Mucosa of descending colon (tissue), 3 donors: ENCODE data around the gene TRAK1. TPM values are rescaled to one million over a fixed set of nuclear protein-coding genes. Genes with fewer than 3 reads are reported as not detected.

Experiments used
- ATAC-seq: fragments of 200-7000 bp; cut with Tn5 transposase; one replicate; pipeline ENCODE4 v1.9.1; 2020; ENCODE audit warnings: mild to moderate bottlenecking, moderate library complexity
- DNase-seq, 3 donors: peaks; one replicate each; pipeline ENCODE4 v3.0.0-alpha.2; 2020
- H3K36me3 ChIP-seq: fragments of 200-600 bp; one replicate; pipeline ENCODE4 v1.8.0; 2021; ENCODE audit warnings: low read depth, mild to moderate bottlenecking
- H3K4me1 ChIP-seq: fragments of 200-600 bp; one replicate; pipeline ENCODE4 v1.8.0; 2021; ENCODE audit warnings: low read depth, mild to moderate bottlenecking
- H3K4me3 ChIP-seq: fragments of 200-600 bp; one replicate; pipeline ENCODE4 v1.8.0; 2021; ENCODE audit warnings: mild to moderate bottlenecking
- H3K9me3 ChIP-seq: fragments of 200-600 bp; one replicate; pipeline ENCODE4 v1.8.0; 2021; ENCODE audit warnings: mild to moderate bottlenecking
- CTCF ChIP-seq: fragments of 200-600 bp; IDR thresholded peaks from one replicate; pipeline ENCODE4 v1.8.0; 2022; ENCODE audit warnings: antibody characterized with exemption, mild to moderate bottlenecking
- intact Hi-C, 2 donors: fragments of 100-400 bp; cut with DNase I in 1 of 2; cut with micrococcal nuclease in 1 of 2; formaldehyde crosslinking; loops; one replicate each; pipeline versions ENCODE4 v1.11.0 to v1.11.1; 2022; cut with DNase I, micrococcal nuclease
- total RNA-seq, 3 donors: library from RNA; stranded (reverse); fragmentation: NEBNext Ultra II Directional in 2 of 3; extraction: Animal tissue kit (Norgen Biotek cat#: 25700) in 2 of 3; gene quantifications; one replicate each; pipeline versions ENCODE4 v1.2.1 to v1.2.4, GENCODE V29; 2021 to 2023
- donor health status: DM: no; HTN: no; CAD: no; lungs with moderate emphysema.
- donor health status: DM: no; HTN: no; CAD: no.
- donor health status: DM: no; HTN: yes; CAD: no.

Gene TRAK1
- total RNA-seq, 3 donors from 2014 or later: 61.8 to 104 (median 83.4) TPM

DNA sequence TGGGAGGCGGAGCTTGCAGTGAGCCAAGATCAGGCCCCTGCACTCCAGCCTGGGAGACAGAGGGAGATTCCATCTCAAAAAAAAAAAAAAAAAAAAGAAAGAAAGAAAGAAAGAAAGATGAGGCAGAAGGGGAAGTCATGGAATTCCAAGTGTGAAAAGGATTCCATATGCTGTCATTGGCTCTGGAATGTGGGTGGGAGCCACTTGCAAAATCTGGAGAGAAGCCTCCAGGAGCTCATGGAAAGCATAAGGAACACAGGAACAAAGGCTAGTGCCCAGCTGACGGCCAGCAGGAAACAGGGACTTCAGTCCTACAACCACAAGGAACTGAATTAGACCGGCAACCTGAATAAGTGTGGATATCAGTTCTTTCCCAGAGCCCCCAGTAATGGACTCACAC lies 12.5 kb upstream of the TRAK1 start:
- DNase-seq (no peak), ATAC-seq (no peak)
- TF ChIP-seq CTCF: no peak
- H3K36me3 ChIP-seq: no peaks in the 10 kb centered on the region
- H3K9me3 ChIP-seq: no peaks in the 10 kb centered on the region
- peaks cover 30% of the 10 kb centered on the region for H3K4me1 ChIP-seq
- intact Hi-C loops: no loop called here
- no peak overlapping the region for H3K4me3 ChIP-seq

GRCh38 chr3:42079701-42080452 lies 11.3 kb upstream of the TRAK1 start:
- ATAC-seq: peak; percentile 87
- intact Hi-C loops: loop anchor here (10.0 kb wide), 1 partner anchor 65 kb away; no protein-coding TSS in a partner anchor
- H3K9me3 ChIP-seq: no peaks in the 10 kb centered on the region
- H3K36me3 ChIP-seq: no peaks in the 10 kb centered on the region
- TF ChIP-seq CTCF: no peak
- no peak for DNase-seq
- no peak overlapping the region for H3K4me3 ChIP-seq
- H3K4me1 ChIP-seq: peaks cover 30% of the 10 kb centered on the region

- H3K4me1 ChIP-seq: peaks cover 30% of the 10 kb centered on the region
- H3K9me3 ChIP-seq: no peaks in the 10 kb centered on the region
- TF ChIP-seq CTCF: no peak
- H3K36me3 ChIP-seq: no peaks in the 10 kb centered on the region
- DNase-seq (peak in 1 of 3 donors; percentile 64), ATAC-seq (peak; percentile 91)
- intact Hi-C loops: loop anchor here (10.0 kb wide), 1 partner anchor 66 kb away; no protein-coding TSS in a partner anchor
- no peak overlapping the region for H3K4me3 ChIP-seq
Measured at GRCh38 chr3:42080453-42080872, 10.7 kb upstream of the TRAK1 start.

GRCh38 chr3:42081838-42082473 lies 9.2 kb upstream of the TRAK1 start:
- Histone ChIP-seq H3K4me3 (no peak overlapping the region), H3K4me1 (peaks cover 30% of the 10 kb centered on the region), H3K9me3 (no peaks in the 10 kb centered on the region), H3K36me3 (no peaks in the 10 kb centered on the region)
- DNase-seq (no peak), ATAC-seq (no peak)
- TF ChIP-seq CTCF: no peak
- intact Hi-C loops: loop anchor here (10.0 kb wide), 1 partner anchor 67 kb away; no protein-coding TSS in a partner anchor

DNA sequence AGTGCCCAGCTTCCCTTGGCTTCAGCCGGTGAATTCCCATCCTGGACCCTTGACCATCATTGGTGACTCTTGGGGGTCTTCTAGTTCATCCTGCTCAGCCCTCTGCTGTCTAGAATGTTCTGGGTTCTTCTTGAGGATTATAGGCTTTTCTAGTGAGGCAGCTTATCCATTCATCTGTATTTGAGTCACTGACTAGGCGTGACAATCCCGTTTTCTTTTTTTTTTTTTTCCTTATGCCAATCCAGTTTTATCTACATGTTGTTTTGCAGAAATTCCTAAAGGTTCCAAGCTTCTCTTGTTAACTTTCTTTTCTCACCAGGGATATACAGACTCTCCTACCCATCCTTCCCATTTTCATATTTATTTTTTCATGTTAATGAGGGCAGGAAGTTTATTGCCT lies 6.6 kb upstream of the TRAK1 start:
- TF ChIP-seq CTCF: no peak
- no peak for DNase-seq
- Histone ChIP-seq H3K4me1 (peaks cover 29% of the 10 kb centered on the region), H3K4me3 (no peak overlapping the region), H3K9me3 (no peaks in the 10 kb centered on the region), H3K36me3 (no peaks in the 10 kb centered on the region)
- intact Hi-C loops: loop anchor here (10.0 kb wide), 1 partner anchor 70 kb away; no protein-coding TSS in a partner anchor
- no peak for ATAC-seq
